Right atrium auricular region (tissue), 2 donors: Measurements from ENCODE around the gene CSKMT. TPM values are rescaled to one million over a fixed set of nuclear protein-coding genes. Genes with fewer than 3 reads are reported as not detected.
"Not testable (repeated sequence)": the region's sequence is repeated elsewhere in the genome, so short reads cannot be mapped to it uniquely, and the experiment has no call there.

ENCODE experiments used
- DNase-seq: peaks from one replicate; pipeline ENCODE4 v3.0.0-alpha.2; 2019; ENCODE audit warnings: low spot score
- H3K27ac ChIP-seq, 2 donors: fragments of 200-600 bp; sonication (generic); 1 replicate in 1 of 2; 2 replicates in 1 of 2; pipeline ENCODE4 v1.5.1; 2016 to 2019
- H3K27me3 ChIP-seq, 2 donors: fragments of 200-600 bp; sonication (generic); one replicate each; pipeline versions ENCODE4 v1.5.1 to v1.6.0; 2017 to 2019
- H3K36me3 ChIP-seq: fragments of 200-600 bp; sonication (generic); one replicate; pipeline ENCODE4 v1.5.1; 2016
- H3K4me1 ChIP-seq, 2 donors: fragments of 200-600 bp; sonication (generic); one replicate each; pipeline versions ENCODE4 v1.5.1 to v1.6.0; 2017 to 2019
- H3K4me3 ChIP-seq, 2 donors: fragments of 200-600 bp; sonication (generic); 1 replicate in 1 of 2; 2 replicates in 1 of 2; pipeline ENCODE4 v1.5.1; 2017 to 2019; ENCODE audit warnings: mild to moderate bottlenecking in 1 of 2, moderate library complexity in 1 of 2
- H3K9me3 ChIP-seq, 2 donors: fragments of 200-600 bp; sonication (generic); one replicate each; pipeline ENCODE4 v1.5.1; 2019
- CTCF ChIP-seq, 2 donors: fragments of 200-600 bp; sonication (generic); IDR thresholded peaks; one replicate each; pipeline ENCODE4 v1.5.1; 2019; ENCODE audit warnings: antibody characterized with exemption in 2 of 2
- total RNA-seq, 2 donors: library from RNA; depleted of rRNA; stranded (reverse); fragments of >200 nt; gene quantifications; one replicate each; pipeline ENCODE4 v1.1.0, GENCODE V29; 2016

CSKMT gene
- total RNA-seq, 2 donors from 2014 or later: 0.41 to 3.7 TPM

- Histone ChIP-seq H3K4me1 (peaks cover 0 to 37% of the 10 kb centered on the region in 2 donors), H3K27ac (no peak overlapping the region), H3K36me3 (peaks cover 20% of the 10 kb centered on the region), H3K9me3 (no peaks in the 10 kb centered on the region), H3K4me3 (no peak overlapping the region), H3K27me3 (no peaks in the 10 kb centered on the region)
- no peak for TF ChIP-seq CTCF (IDR thresholded peaks at IDR 0.05)
- no peak for DNase-seq
These were observed 15.6 kb upstream of the CSKMT start for GRCh38 chr11:62649486-62649885.

- Histone ChIP-seq H3K36me3 (peaks cover 20% of the 10 kb centered on the region), H3K4me1 (peaks cover 0 to 29% of the 10 kb centered on the region in 2 donors)
- H3K9me3 ChIP-seq, H3K27me3 ChIP-seq, H3K4me3 ChIP-seq, H3K27ac ChIP-seq, DNase-seq: not testable (repeated sequence)
These were observed 14.8 kb upstream of the CSKMT start for GRCh38 chr11:62650283-62650682.

GRCh38 chr11:62652161-62653006 lies 12.7 kb upstream of the CSKMT start:
- Histone ChIP-seq H3K4me1 (peaks cover 0 to 15% of the 10 kb centered on the region in 2 donors), H3K27me3 (no peaks in the 10 kb centered on the region), H3K9me3 (no peaks in the 10 kb centered on the region), H3K36me3 (peaks cover 20% of the 10 kb centered on the region), H3K4me3 (peak overlapping the region; percentile 91 to 93), H3K27ac (peak overlapping the region; percentile 89 to 90)
- no peak for DNase-seq
- no peak for TF ChIP-seq CTCF (IDR thresholded peaks at IDR 0.05)

GRCh38 chr11:62654297-62654696 lies 10.8 kb upstream of the CSKMT start:
- Histone ChIP-seq H3K36me3 (peaks cover 5% of the 10 kb centered on the region), H3K4me3 (no peak overlapping the region), H3K27me3 (no peaks in the 10 kb centered on the region), H3K9me3 (no peaks in the 10 kb centered on the region), H3K27ac (no peak overlapping the region), H3K4me1 (peaks cover 0 to 15% of the 10 kb centered on the region in 2 donors)
- no peak for TF ChIP-seq CTCF (IDR thresholded peaks at IDR 0.05)
- no peak for DNase-seq

- Histone ChIP-seq H3K36me3 (no peaks in the 10 kb centered on the region), H3K27ac (no peak overlapping the region), H3K27me3 (no peaks in the 10 kb centered on the region), H3K4me3 (no peak overlapping the region), H3K9me3 (no peaks in the 10 kb centered on the region), H3K4me1 (peaks cover 0 to 8% of the 10 kb centered on the region in 2 donors)
- no peak for DNase-seq
- TF ChIP-seq CTCF (IDR thresholded peaks at IDR 0.05): no peak
These were observed 8.2 kb upstream of the CSKMT start for GRCh38 chr11:62656796-62657429.

- Histone ChIP-seq H3K4me3 (peak overlapping the region; percentile 54 to 93), H3K4me1 (peaks cover 0 to 35% of the 10 kb centered on the region in 2 donors), H3K27me3 (no peaks in the 10 kb centered on the region), H3K9me3 (no peaks in the 10 kb centered on the region), H3K27ac (peak overlapping the region; percentile 79 to 89), H3K36me3 (peaks cover 19% of the 10 kb centered on the region)
- DNase-seq: no peak
- TF ChIP-seq CTCF (IDR thresholded peaks at IDR 0.05): no peak
These were observed 572 bp upstream of the CSKMT start for GRCh38 chr11:62664405-62665074.
